ENCODE results near the gene LDLRAP1.

Gene LDLRAP1

GRCh38 chr1:25544243-25544764 is 898 bp downstream of the LDLRAP1 start:
- Histone ChIP-seq H3K27ac (ENCODE audit: insufficient read depth in 1 of 2, low read depth in 1 of 2, low read length in 2 of 2, poor library complexity in 1 of 2, severe bottlenecking in 2 of 2) (no peak overlapping the region), H3K4me1 (ENCODE audit: control extremely low read depth in 1 of 4, control insufficient read depth in 4 of 4, insufficient read depth in 4 of 4, low read length in 3 of 4) (peaks cover 1 to 47% (median 35%) of the 10 kb centered on the region in 4 experiments), H3K36me3 (ENCODE audit: control insufficient read depth in 4 of 4, insufficient read depth in 4 of 4, low read length in 3 of 4) (no peaks in the 10 kb centered on the region), H3K9me3 (ENCODE audit: control extremely low read depth in 1 of 5, control insufficient read depth in 4 of 5, insufficient read depth in 2 of 5, low read depth in 1 of 5, low read length in 4 of 5) (no peaks in the 10 kb centered on the region), H3K4me3 (ENCODE audit: control insufficient read depth in 1 of 7, extremely low read depth in 1 of 7, insufficient read depth in 4 of 7, low read depth in 2 of 7, low read length in 6 of 7) (peak overlapping the region; percentile 52 to 81 (median 75)), H3K27me3 (replicated peaks in 2 of 5; ENCODE audit: control insufficient read depth in 4 of 5, insufficient read depth in 5 of 5, low read length in 4 of 5) (no peaks in the 10 kb centered on the region)
- no peak for DNase-seq
- 2% methylated on average over 21 of the region's 25 CpGs for WGBS (ENCODE audit: insufficient coverage)
- CTCF ChIA-PET: interaction anchor here (1.5 kb wide), 1 partner anchor 10 kb away, joined by 4 read pairs; no protein-coding TSS in a partner anchor
- POLR2A ChIA-PET: no interaction called here

- 0% methylated on average over 1 of the region's 6 CpGs for WGBS (ENCODE audit: insufficient coverage)
- Histone ChIP-seq H3K4me1 (ENCODE audit: control extremely low read depth in 1 of 4, control insufficient read depth in 4 of 4, insufficient read depth in 4 of 4, low read length in 3 of 4) (peaks cover 3 to 52% (median 40%) of the 10 kb centered on the region in 4 experiments), H3K27me3 (replicated peaks in 2 of 5; ENCODE audit: control insufficient read depth in 4 of 5, insufficient read depth in 5 of 5, low read length in 4 of 5) (no peaks in the 10 kb centered on the region), H3K27ac (ENCODE audit: insufficient read depth in 1 of 2, low read depth in 1 of 2, low read length in 2 of 2, poor library complexity in 1 of 2, severe bottlenecking in 2 of 2) (no peak overlapping the region), H3K4me3 (ENCODE audit: control insufficient read depth in 1 of 7, extremely low read depth in 1 of 7, insufficient read depth in 4 of 7, low read depth in 2 of 7, low read length in 6 of 7) (peak overlapping the region in 6 of 7 experiments; percentile 34 to 81 (median 74)), H3K36me3 (ENCODE audit: control insufficient read depth in 4 of 4, insufficient read depth in 4 of 4, low read length in 3 of 4) (no peaks in the 10 kb centered on the region), H3K9me3 (ENCODE audit: control extremely low read depth in 1 of 5, control insufficient read depth in 4 of 5, insufficient read depth in 2 of 5, low read depth in 1 of 5, low read length in 4 of 5) (no peaks in the 10 kb centered on the region)
- ChIA-PET POLR2A (no interaction called here), CTCF (interaction anchor here (1.5 kb wide), 1 partner anchor 10 kb away, joined by 4 read pairs; no protein-coding TSS in a partner anchor)
- no peak for DNase-seq
These were observed 1.4 kb downstream of the LDLRAP1 start for GRCh38 chr1:25544819-25545218.

GRCh38 chr1:25545767-25546166 is 2.4 kb downstream of the LDLRAP1 start:
- 100% methylated on average over 2 of the region's 3 CpGs for WGBS (ENCODE audit: insufficient coverage)
- no peak overlapping the region for H3K27ac ChIP-seq (ENCODE audit: insufficient read depth in 1 of 2, low read depth in 1 of 2, low read length in 2 of 2, poor library complexity in 1 of 2, severe bottlenecking in 2 of 2)
- ChIA-PET CTCF (interaction anchor here (1.2 kb wide), 1 partner anchor 15 kb away, joined by 3 read pairs; no protein-coding TSS in a partner anchor), POLR2A (no interaction called here)
- no peak for DNase-seq
- peaks cover 3 to 62% (median 50%) of the 10 kb centered on the region in 4 experiments for H3K4me1 ChIP-seq (ENCODE audit: control extremely low read depth in 1 of 4, control insufficient read depth in 4 of 4, insufficient read depth in 4 of 4, low read length in 3 of 4)
- H3K27me3 ChIP-seq (replicated peaks in 2 of 5; ENCODE audit: control insufficient read depth in 4 of 5, insufficient read depth in 5 of 5, low read length in 4 of 5): no peaks in the 10 kb centered on the region
- H3K36me3 ChIP-seq (ENCODE audit: control insufficient read depth in 4 of 4, insufficient read depth in 4 of 4, low read length in 3 of 4): no peaks in the 10 kb centered on the region
- H3K9me3 ChIP-seq (ENCODE audit: control extremely low read depth in 1 of 5, control insufficient read depth in 4 of 5, insufficient read depth in 2 of 5, low read depth in 1 of 5, low read length in 4 of 5): no peaks in the 10 kb centered on the region
- H3K4me3 ChIP-seq (ENCODE audit: control insufficient read depth in 1 of 7, extremely low read depth in 1 of 7, insufficient read depth in 4 of 7, low read depth in 2 of 7, low read length in 6 of 7): no peak overlapping the region

DNA sequence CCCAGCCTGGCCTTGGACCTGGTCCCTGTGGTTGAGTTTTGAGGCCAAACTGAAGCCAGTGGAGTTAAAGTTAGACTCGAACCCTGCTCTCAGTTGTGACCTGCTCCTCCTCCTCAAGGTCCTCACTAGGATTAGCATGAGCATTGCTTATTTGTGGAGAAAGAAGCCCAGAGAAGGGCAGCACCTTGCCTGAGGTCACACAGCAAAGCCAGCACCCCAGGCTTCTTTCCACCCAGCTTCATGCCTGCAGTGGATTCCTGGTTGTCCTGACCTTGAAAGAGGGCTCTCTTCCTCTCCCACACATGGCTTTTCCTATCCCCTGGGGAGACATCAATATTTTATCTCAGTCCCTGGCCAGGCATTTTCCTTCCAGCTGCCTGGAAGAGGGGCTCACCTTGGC is 2.8 kb downstream of the LDLRAP1 start:
- Histone ChIP-seq H3K36me3 (ENCODE audit: control insufficient read depth in 4 of 4, insufficient read depth in 4 of 4, low read length in 3 of 4) (no peaks in the 10 kb centered on the region), H3K9me3 (ENCODE audit: control extremely low read depth in 1 of 5, control insufficient read depth in 4 of 5, insufficient read depth in 2 of 5, low read depth in 1 of 5, low read length in 4 of 5) (no peaks in the 10 kb centered on the region), H3K4me3 (ENCODE audit: control insufficient read depth in 1 of 7, extremely low read depth in 1 of 7, insufficient read depth in 4 of 7, low read depth in 2 of 7, low read length in 6 of 7) (no peak overlapping the region), H3K27me3 (replicated peaks in 2 of 5; ENCODE audit: control insufficient read depth in 4 of 5, insufficient read depth in 5 of 5, low read length in 4 of 5) (no peaks in the 10 kb centered on the region), H3K4me1 (ENCODE audit: control extremely low read depth in 1 of 4, control insufficient read depth in 4 of 4, insufficient read depth in 4 of 4, low read length in 3 of 4) (peaks cover 3 to 66% (median 50%) of the 10 kb centered on the region in 4 experiments), H3K27ac (ENCODE audit: insufficient read depth in 1 of 2, low read depth in 1 of 2, low read length in 2 of 2, poor library complexity in 1 of 2, severe bottlenecking in 2 of 2) (no peak overlapping the region)
- WGBS (ENCODE audit: insufficient coverage): 100% methylated on average over 1 of the region's 1 CpG
- ChIA-PET POLR2A (no interaction called here), CTCF (interaction anchor here (1.2 to 3.6 kb wide), 3 partner anchors 15 to 26 kb away, joined by 3 to 15 read pairs (median 5); no protein-coding TSS in a partner anchor)
- no peak for DNase-seq

DNA sequence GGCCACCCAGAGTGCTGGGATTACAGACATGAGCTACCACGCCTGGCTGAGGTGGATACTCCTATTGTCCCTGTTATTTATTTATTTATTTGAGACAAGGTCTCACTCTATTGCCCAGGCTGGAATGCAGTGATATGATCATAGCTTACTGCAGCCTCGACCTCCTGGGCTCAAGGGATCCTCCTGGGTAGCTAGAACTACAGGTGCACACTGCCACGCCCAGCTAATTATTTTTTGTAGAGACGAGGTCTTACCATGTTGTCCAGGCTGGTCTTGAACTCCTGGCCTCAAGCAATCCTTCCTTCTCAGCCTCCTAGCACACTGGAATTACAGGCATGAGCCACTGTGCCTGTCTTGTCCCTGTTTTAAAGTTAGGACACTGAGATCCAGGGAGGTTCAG is 5.2 kb downstream of the LDLRAP1 start:
- Histone ChIP-seq H3K27me3 (replicated peaks in 2 of 5; ENCODE audit: control insufficient read depth in 4 of 5, insufficient read depth in 5 of 5, low read length in 4 of 5) (no peaks in the 10 kb centered on the region), H3K27ac (ENCODE audit: insufficient read depth in 1 of 2, low read depth in 1 of 2, low read length in 2 of 2, poor library complexity in 1 of 2, severe bottlenecking in 2 of 2) (peak overlapping the region in 1 of 2 experiments; percentile 74), H3K4me3 (ENCODE audit: control insufficient read depth in 1 of 7, extremely low read depth in 1 of 7, insufficient read depth in 4 of 7, low read depth in 2 of 7, low read length in 6 of 7) (peak overlapping the region in 1 of 7 experiments; percentile 23), H3K36me3 (ENCODE audit: control insufficient read depth in 4 of 4, insufficient read depth in 4 of 4, low read length in 3 of 4) (no peaks in the 10 kb centered on the region), H3K4me1 (ENCODE audit: control extremely low read depth in 1 of 4, control insufficient read depth in 4 of 4, insufficient read depth in 4 of 4, low read length in 3 of 4) (peaks cover 3 to 86% (median 59%) of the 10 kb centered on the region in 4 experiments), H3K9me3 (ENCODE audit: control extremely low read depth in 1 of 5, control insufficient read depth in 4 of 5, insufficient read depth in 2 of 5, low read depth in 1 of 5, low read length in 4 of 5) (no peaks in the 10 kb centered on the region)
- CTCF ChIA-PET: interaction anchor here (0.6 to 3.6 kb wide), 11 partner anchors 9 to 188 kb away, joined by 3 to 15 read pairs (median 5); no protein-coding TSS in a partner anchor
- POLR2A ChIA-PET: interaction anchor here (0.5 to 1.2 kb wide), 2 partner anchors 24 to 245 kb away, joined by 3 to 5 read pairs; no protein-coding TSS in a partner anchor
- no peak for DNase-seq
- 89% methylated on average over 3 of the region's 4 CpGs for WGBS (ENCODE audit: insufficient coverage)

GRCh38 chr1:25549273-25550154 is 6.1 kb downstream of the LDLRAP1 start:
- Histone ChIP-seq H3K36me3 (ENCODE audit: control insufficient read depth in 4 of 4, insufficient read depth in 4 of 4, low read length in 3 of 4) (no peaks in the 10 kb centered on the region), H3K4me3 (ENCODE audit: control insufficient read depth in 1 of 7, extremely low read depth in 1 of 7, insufficient read depth in 4 of 7, low read depth in 2 of 7, low read length in 6 of 7) (peak overlapping the region in 3 of 7 experiments; percentile 20 to 37 (median 23)), H3K27me3 (replicated peaks in 2 of 5; ENCODE audit: control insufficient read depth in 4 of 5, insufficient read depth in 5 of 5, low read length in 4 of 5) (no peaks in the 10 kb centered on the region), H3K27ac (ENCODE audit: insufficient read depth in 1 of 2, low read depth in 1 of 2, low read length in 2 of 2, poor library complexity in 1 of 2, severe bottlenecking in 2 of 2) (peak overlapping the region; percentile 54 to 74), H3K9me3 (ENCODE audit: control extremely low read depth in 1 of 5, control insufficient read depth in 4 of 5, insufficient read depth in 2 of 5, low read depth in 1 of 5, low read length in 4 of 5) (no peaks in the 10 kb centered on the region), H3K4me1 (ENCODE audit: control extremely low read depth in 1 of 4, control insufficient read depth in 4 of 4, insufficient read depth in 4 of 4, low read length in 3 of 4) (peaks cover 3 to 83% (median 50%) of the 10 kb centered on the region in 4 experiments)
- WGBS (ENCODE audit: insufficient coverage): 1% methylated on average over 18 of the region's 19 CpGs
- CTCF ChIA-PET: interaction anchor here (0.9 to 3.6 kb wide), 13 partner anchors 8 to 199 kb away, joined by 3 to 15 read pairs (median 4); no protein-coding TSS in a partner anchor
- DNase-seq: peak; percentile 86 to 95 (median 92)
- POLR2A ChIA-PET: interaction anchor here (1.2 kb wide), 1 partner anchor 23 kb away, joined by 3 read pairs; no protein-coding TSS in a partner anchor
